Activated CD4-positive, alpha-beta T cell treated with anti-CD3 and anti-CD28 coated beads for 36 hours (primary cell): ENCODE measurements around the gene JMJD8. TPM values are rescaled to one million over a fixed set of nuclear protein-coding genes. Genes with fewer than 3 reads are reported as not detected.

Source experiments
- ATAC-seq: fragments of 200-7000 bp; cut with Tn5 transposase; one replicate; pipeline ENCODE4 v1.10.0; 2021; ENCODE audit warnings: mild to moderate bottlenecking, moderate library complexity
- CTCF ChIA-PET: fragments of 350-600 bp; sonication (Branson Sonifier 250); formaldehyde crosslinking; loops from one replicate; lab custom pipeline; 2021; ENCODE audit warnings: antibody characterized with exemption; lab: Charles Lee
- POLR2A ChIA-PET: fragments of 350-600 bp; sonication (Branson Sonifier 250); formaldehyde crosslinking; loops from one replicate; lab custom pipeline; 2021; ENCODE audit warnings: antibody characterized with exemption, inconsistent platforms; lab: Charles Lee
- DNase-seq: peaks from one replicate; pipeline ENCODE4 v3.0.0-alpha.2; 2020
- H3K27ac Mint-ChIP-seq: one replicate; pipeline ENCODE4 v1.8.0; 2021; ENCODE audit warnings: mixed read lengths
- H3K27me3 Mint-ChIP-seq: one replicate; pipeline ENCODE4 v1.8.0; 2021; ENCODE audit warnings: mixed read lengths
- H3K36me3 Mint-ChIP-seq: one replicate; pipeline ENCODE4 v1.8.0; 2021; ENCODE audit warnings: low read depth, mixed read lengths
- H3K4me1 Mint-ChIP-seq: one replicate; pipeline ENCODE4 v1.8.0; 2021; ENCODE audit warnings: mixed read lengths
- H3K4me3 Mint-ChIP-seq: one replicate; pipeline ENCODE4 v1.8.0; 2021; ENCODE audit warnings: mild to moderate bottlenecking, moderate library complexity, mixed read lengths
- H3K9me3 Mint-ChIP-seq: one replicate; pipeline ENCODE4 v1.8.0; 2021; ENCODE audit warnings: low read depth, mixed read lengths
- intact Hi-C, 2 experiments: fragments of 100-400 bp; cut with DNase I in 1 of 2; cut with micrococcal nuclease in 1 of 2; formaldehyde crosslinking; loops; one replicate each; pipeline versions ENCODE4 v1.14.2 to v1.15.1; 2022 to 2024; cut with DNase I, micrococcal nuclease
- total RNA-seq, 2 experiments: library from RNA; stranded (reverse); gene quantifications; one replicate each; pipeline ENCODE4 v1.2.3, GENCODE V29; 2021

Gene JMJD8
- total RNA-seq, 2 experiments from 2014 or later, result 26.1 to 31.4 TPM

- POLR2A ChIA-PET, result interaction anchor here (1.0 kb wide), 1 partner anchor 740 kb away, joined by 3 read pairs; the partner anchor contains the start of gene UQCC4
- DNase-seq, result peak; percentile 96
- H3K36me3 Mint-ChIP-seq, result peaks cover 21% of the 10 kb centered on the region
- peaks cover 37% of the 10 kb centered on the region for H3K4me1 Mint-ChIP-seq
- CTCF ChIA-PET, result no interaction called here
- intact Hi-C loops, result loop anchor here (1.0 to 5.0 kb wide), 16 partner anchors 10 to 1092 kb away; partner anchors contain the start of genes METTL26 (in 2 of the 2), ANTKMT (in 1 of the 2), AXIN1 (in 1 of the 2) and CAPN15 (in 1 of the 2)
- H3K4me3 Mint-ChIP-seq, result peak within 1 kb of the TSS; percentile 76
- peak within 1 kb of the TSS; percentile 73 for H3K27ac Mint-ChIP-seq
- peaks cover 2% of the 10 kb centered on the region for H3K27me3 Mint-ChIP-seq
- peak; percentile 52 for ATAC-seq
- H3K9me3 Mint-ChIP-seq, result no peaks in the 10 kb centered on the region
Observed at GRCh38 chr16:679814-680624, 4.1 kb downstream of the JMJD8 start, which contains the start of gene STUB1. STUB1 (plus strand) TSS chr16:680410; CDS start chr16:680526, 116 bp downstream.

- POLR2A ChIA-PET, result interaction anchor here (1.0 kb wide), 2 partner anchors 109 to 741 kb away, joined by 3 to 4 read pairs; partner anchors contain the start of genes CHTF18, RPUSD1 and UQCC4
- DNase-seq (peak; percentile 72), ATAC-seq (peak; percentile 9)
- intact Hi-C loops, result loop anchor here in 1 of 2 experiments (1.0 kb wide), 4 partner anchors 11 to 327 kb away; partner anchors contain the start of genes AXIN1, MCRIP2 and RHOT2
- H3K4me1 Mint-ChIP-seq, result peaks cover 36% of the 10 kb centered on the region
- peak overlapping the region; percentile 76 for H3K4me3 Mint-ChIP-seq
- CTCF ChIA-PET, result interaction anchor here (0.7 to 0.8 kb wide), 2 partner anchors 9 to 11 kb away, joined by 3 to 5 read pairs; partner anchors contain the start of gene RHOT2
- H3K36me3 Mint-ChIP-seq, result peaks cover 20% of the 10 kb centered on the region
- H3K9me3 Mint-ChIP-seq, result no peaks in the 10 kb centered on the region
- H3K27ac Mint-ChIP-seq, result peak overlapping the region; percentile 33
- H3K27me3 Mint-ChIP-seq, result peaks cover 2% of the 10 kb centered on the region
Observed at GRCh38 chr16:678858-679813, 5.0 kb downstream of the JMJD8 start.

GRCh38 chr16:678209-678857, 5.8 kb downstream of the JMJD8 start:
- POLR2A ChIA-PET, result interaction anchor here (1.0 kb wide), 1 partner anchor 110 kb away, joined by 4 read pairs; the partner anchor contains the start of genes CHTF18 and RPUSD1
- H3K4me3 Mint-ChIP-seq, result no peak overlapping the region
- DNase-seq (no peak), ATAC-seq (no peak)
- peaks cover 2% of the 10 kb centered on the region for H3K27me3 Mint-ChIP-seq
- no peak overlapping the region for H3K27ac Mint-ChIP-seq
- intact Hi-C loops, result no loop called here
- peaks cover 18% of the 10 kb centered on the region for H3K36me3 Mint-ChIP-seq
- H3K9me3 Mint-ChIP-seq, result no peaks in the 10 kb centered on the region
- CTCF ChIA-PET, result interaction anchor here (0.7 to 0.8 kb wide), 2 partner anchors 8 to 10 kb away, joined by 3 to 5 read pairs; partner anchors contain the start of gene RHOT2
- peaks cover 35% of the 10 kb centered on the region for H3K4me1 Mint-ChIP-seq

GRCh38 chr16:677316-678190, 6.6 kb downstream of the JMJD8 start:
- Mint-ChIP-seq H3K4me1 (peaks cover 27% of the 10 kb centered on the region), H3K36me3 (peaks cover 18% of the 10 kb centered on the region), H3K27me3 (peaks cover 2% of the 10 kb centered on the region), H3K27ac (no peak overlapping the region), H3K4me3 (no peak overlapping the region), H3K9me3 (no peaks in the 10 kb centered on the region)
- CTCF ChIA-PET, result no interaction called here
- ATAC-seq (no peak), DNase-seq (no peak)
- intact Hi-C loops, result no loop called here
- POLR2A ChIA-PET, result interaction anchor here (0.5 kb wide), 1 partner anchor 285 kb away, joined by 4 read pairs; no protein-coding TSS in a partner anchor

- DNase-seq, result no peak
- intact Hi-C loops, result no loop called here
- Mint-ChIP-seq H3K27ac (no peak overlapping the region), H3K27me3 (peaks cover 2% of the 10 kb centered on the region), H3K4me1 (peaks cover 21% of the 10 kb centered on the region), H3K4me3 (no peak overlapping the region), H3K36me3 (peaks cover 14% of the 10 kb centered on the region), H3K9me3 (no peaks in the 10 kb centered on the region)
- ChIA-PET POLR2A (no interaction called here), CTCF (no interaction called here)
- ATAC-seq, result no peak
Observed at GRCh38 chr16:676913-677312, 7.2 kb downstream of the JMJD8 start.

- no peak overlapping the region for H3K27ac Mint-ChIP-seq
- ChIA-PET POLR2A (no interaction called here), CTCF (interaction anchor here (1.2 kb wide), 1 partner anchor 40 kb away, joined by 3 read pairs; the partner anchor contains the start of gene METTL26)
- H3K27me3 Mint-ChIP-seq, result peaks cover 2% of the 10 kb centered on the region
- no peak for DNase-seq
- H3K36me3 Mint-ChIP-seq, result peaks cover 11% of the 10 kb centered on the region
- H3K4me1 Mint-ChIP-seq, result peaks cover 17% of the 10 kb centered on the region
- intact Hi-C loops, result no loop called here
- no peak overlapping the region for H3K4me3 Mint-ChIP-seq
- ATAC-seq, result no peak
- no peaks in the 10 kb centered on the region for H3K9me3 Mint-ChIP-seq
Observed at GRCh38 chr16:676565-676902, 7.6 kb downstream of the JMJD8 start.

- ChIA-PET CTCF (interaction anchor here (1.2 kb wide), 1 partner anchor 39 kb away, joined by 3 read pairs; the partner anchor contains the start of gene METTL26), POLR2A (no interaction called here)
- ATAC-seq (no peak), DNase-seq (no peak)
- Mint-ChIP-seq H3K9me3 (no peaks in the 10 kb centered on the region), H3K27me3 (peaks cover 2% of the 10 kb centered on the region), H3K4me1 (peaks cover 12% of the 10 kb centered on the region), H3K27ac (no peak overlapping the region), H3K36me3 (peaks cover 9% of the 10 kb centered on the region), H3K4me3 (no peak overlapping the region)
- intact Hi-C loops, result no loop called here
Observed at GRCh38 chr16:675884-676564, 8.1 kb downstream of the JMJD8 start.

- Mint-ChIP-seq H3K27me3 (peaks cover 2% of the 10 kb centered on the region), H3K9me3 (no peaks in the 10 kb centered on the region), H3K4me3 (no peak within 1 kb of the TSS), H3K27ac (no peak within 1 kb of the TSS), H3K36me3 (peaks cover 10% of the 10 kb centered on the region), H3K4me1 (peaks cover 11% of the 10 kb centered on the region)
- POLR2A ChIA-PET, result no interaction called here
- ATAC-seq, result no peak
- peak; percentile 45 for DNase-seq
- CTCF ChIA-PET, result interaction anchor here (1.2 kb wide), 1 partner anchor 39 kb away, joined by 3 read pairs; the partner anchor contains the start of gene METTL26
- intact Hi-C loops, result no loop called here
Observed at GRCh38 chr16:674968-675883, 8.9 kb downstream of the JMJD8 start, which contains the start of gene RHBDL1. RHBDL1 (plus strand) TSS chr16:675671; CDS start chr16:675791, 120 bp downstream.
